Parathyroid adenoma (tissue), 2 donors: Measurements from ENCODE around the gene SAYSD1.

Experiments used
- H2AFZ ChIP-seq: fragments of 300-600 bp; sonication (generic); one replicate; pipeline ENCODE4 v1.7.0; 2017; ENCODE audit warnings: antibody characterized with exemption, mild to moderate bottlenecking
- H3K27ac ChIP-seq: fragments of 300-600 bp; sonication (generic); one replicate; pipeline ENCODE4 v1.7.0; 2017
- H3K27me3 ChIP-seq: fragments of 300-600 bp; sonication (generic); one replicate; pipeline ENCODE4 v1.7.0; 2017; ENCODE audit warnings: low read length; ENCODE audit not compliant: control insufficient read depth, insufficient read depth
- H3K36me3 ChIP-seq: fragments of 300-600 bp; sonication (generic); one replicate; pipeline ENCODE4 v1.7.0; 2017; ENCODE audit warnings: low read length; ENCODE audit not compliant: control insufficient read depth, insufficient read depth
- H3K4me1 ChIP-seq: fragments of 300-600 bp; sonication (generic); one replicate; pipeline ENCODE4 v1.7.0; 2017; ENCODE audit warnings: control low read depth
- H3K4me2 ChIP-seq: fragments of 300-600 bp; sonication (generic); one replicate; pipeline ENCODE4 v1.7.0; 2017; ENCODE audit warnings: low read length
- H3K4me3 ChIP-seq: fragments of 300-600 bp; sonication (generic); one replicate; pipeline ENCODE4 v1.7.0; 2017; ENCODE audit warnings: low read depth, low read length
- H3K79me2 ChIP-seq: fragments of 300-600 bp; sonication (generic); one replicate; pipeline ENCODE4 v1.7.0; 2017; ENCODE audit warnings: control low read depth
- H3K9ac ChIP-seq: fragments of 300-600 bp; sonication (generic); one replicate; pipeline ENCODE4 v1.7.0; 2017; ENCODE audit warnings: mild to moderate bottlenecking
- H3K9me3 ChIP-seq: fragments of 300-600 bp; sonication (generic); one replicate; pipeline ENCODE4 v1.7.0; 2017; ENCODE audit warnings: low read length; ENCODE audit not compliant: control insufficient read depth
- CTCF ChIP-seq: fragments of 300-600 bp; sonication (generic); IDR thresholded peaks from one replicate; pipeline ENCODE4 v1.7.0; 2017; ENCODE audit warnings: antibody characterized with exemption, mild to moderate bottlenecking
- donor health status: primary hyperparathyroidism.

SAYSD1 gene

GRCh38 chr6:39072830-39073229, 42.2 kb downstream of the SAYSD1 start:
- TF ChIP-seq CTCF, result no peak
- H3K9ac ChIP-seq, result no peak overlapping the region
- no peaks in the 10 kb centered on the region for H3K36me3 ChIP-seq
- no peaks in the 10 kb centered on the region for H3K9me3 ChIP-seq
- H3K4me3 ChIP-seq, result no peak overlapping the region
- H3K4me2 ChIP-seq, result no peak overlapping the region
- H2AFZ ChIP-seq, result no peak overlapping the region
- H3K27me3 ChIP-seq, result no peaks in the 10 kb centered on the region
- H3K4me1 ChIP-seq, result no peaks in the 10 kb centered on the region
- H3K27ac ChIP-seq, result no peak overlapping the region
- H3K79me2 ChIP-seq, result no peaks in the 10 kb centered on the region

GRCh38 chr6:39068391-39068790, 46.6 kb downstream of the SAYSD1 start:
- H3K27me3 ChIP-seq, result no peaks in the 10 kb centered on the region
- H3K4me3 ChIP-seq, result no peak overlapping the region
- no peaks in the 10 kb centered on the region for H3K4me1 ChIP-seq
- H3K27ac ChIP-seq, result no peak overlapping the region
- H3K9me3 ChIP-seq, result no peaks in the 10 kb centered on the region
- no peaks in the 10 kb centered on the region for H3K36me3 ChIP-seq
- no peak overlapping the region for H2AFZ ChIP-seq
- no peak for TF ChIP-seq CTCF
- H3K4me2 ChIP-seq, result no peak overlapping the region
- H3K9ac ChIP-seq, result no peak overlapping the region
- H3K79me2 ChIP-seq, result no peaks in the 10 kb centered on the region

GRCh38 chr6:39065561-39065960, 49.4 kb downstream of the SAYSD1 start:
- H3K36me3 ChIP-seq, result no peaks in the 10 kb centered on the region
- H3K79me2 ChIP-seq, result no peaks in the 10 kb centered on the region
- no peak overlapping the region for H2AFZ ChIP-seq
- H3K27ac ChIP-seq, result no peak overlapping the region
- no peak overlapping the region for H3K4me3 ChIP-seq
- H3K4me2 ChIP-seq, result no peak overlapping the region
- H3K27me3 ChIP-seq, result no peaks in the 10 kb centered on the region
- no peak overlapping the region for H3K9ac ChIP-seq
- no peak for TF ChIP-seq CTCF
- H3K9me3 ChIP-seq, result no peaks in the 10 kb centered on the region
- H3K4me1 ChIP-seq, result no peaks in the 10 kb centered on the region

- H3K4me1 ChIP-seq, result no peaks in the 10 kb centered on the region
These were observed 51.5 kb downstream of the SAYSD1 start for GRCh38 chr6:39063526-39063925.

More at GRCh38 chr6:39063526-39063925, 51.5 kb downstream of the SAYSD1 start:
- H3K79me2 ChIP-seq, result no peaks in the 10 kb centered on the region
- H3K27me3 ChIP-seq, result no peaks in the 10 kb centered on the region
- TF ChIP-seq CTCF, result no peak
- no peak overlapping the region for H3K4me3 ChIP-seq
- H3K9ac ChIP-seq, result no peak overlapping the region
- H3K4me2 ChIP-seq, result no peak overlapping the region
- no peaks in the 10 kb centered on the region for H3K9me3 ChIP-seq
- no peak overlapping the region for H3K27ac ChIP-seq
- H3K36me3 ChIP-seq, result no peaks in the 10 kb centered on the region
- H2AFZ ChIP-seq, result no peak overlapping the region
